HG02763 (cell line): ENCODE data around the gene C8B.

Source experiments
- ATAC-seq: cut with Tn5 transposase; IDR thresholded peaks from one replicate; pipeline ENCODE4 v1.9.1; 2021; ENCODE audit warnings: mild to moderate bottlenecking, moderate library complexity; ENCODE audit not compliant: unreplicated experiment

C8B gene

DNA sequence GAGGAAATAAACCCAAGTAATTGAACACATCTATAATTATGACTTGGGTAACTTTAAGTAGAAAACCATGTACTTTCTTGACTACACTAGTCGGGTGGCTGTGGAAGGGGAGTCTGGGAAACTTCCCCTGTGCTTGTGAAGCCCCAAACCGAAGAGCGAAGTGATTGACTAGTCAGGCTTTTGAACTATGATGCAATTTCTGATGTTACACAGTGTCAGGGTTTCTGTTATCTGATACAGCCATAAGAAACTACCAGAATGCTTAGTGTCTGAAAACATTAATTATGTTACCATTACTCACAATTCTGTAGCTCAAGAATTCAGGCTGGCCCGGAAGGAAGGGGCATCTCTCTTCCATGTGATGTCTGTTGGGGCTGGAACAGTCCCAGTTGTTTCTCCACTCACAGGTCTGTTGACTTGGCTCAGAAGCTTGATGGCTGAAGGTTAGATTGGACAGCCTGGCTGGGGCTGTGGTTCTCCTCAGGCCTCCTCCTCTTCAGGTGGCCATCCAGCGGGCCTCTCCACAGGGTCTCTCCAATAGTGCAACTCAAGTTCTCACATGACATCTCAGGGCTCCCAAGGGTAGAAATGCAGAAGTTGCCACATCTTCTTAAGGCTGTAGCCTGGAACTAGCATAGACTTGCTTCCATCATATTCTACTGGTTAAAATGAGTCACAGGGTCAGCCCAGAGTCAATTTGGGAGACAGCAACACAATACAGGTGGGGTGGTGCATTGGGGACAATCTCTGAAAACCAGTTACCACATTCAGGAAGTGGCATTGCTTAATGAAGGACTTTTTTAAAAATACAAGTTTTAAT, 8.3 kb upstream of the C8B start:
- no peak for ATAC-seq

DNA sequence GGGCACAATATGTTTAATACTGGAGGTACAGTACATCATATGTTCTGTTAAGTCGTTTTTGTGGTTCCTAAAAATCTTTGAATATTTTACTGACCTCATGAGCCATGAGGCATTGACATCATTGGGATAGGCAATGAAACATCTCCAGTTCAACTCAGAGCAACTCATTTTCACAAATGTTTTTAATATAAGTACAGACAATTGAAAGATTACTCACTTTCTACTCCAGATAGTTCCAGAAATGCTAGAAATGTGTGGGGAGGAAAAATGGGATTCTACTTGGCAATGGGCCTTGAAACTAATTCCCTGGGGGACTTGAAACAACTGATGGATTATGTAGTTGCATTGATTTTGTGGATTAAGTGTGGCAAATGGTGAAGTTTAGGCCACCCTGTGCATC, 7.2 kb upstream of the C8B start:
- no peak for ATAC-seq

DNA sequence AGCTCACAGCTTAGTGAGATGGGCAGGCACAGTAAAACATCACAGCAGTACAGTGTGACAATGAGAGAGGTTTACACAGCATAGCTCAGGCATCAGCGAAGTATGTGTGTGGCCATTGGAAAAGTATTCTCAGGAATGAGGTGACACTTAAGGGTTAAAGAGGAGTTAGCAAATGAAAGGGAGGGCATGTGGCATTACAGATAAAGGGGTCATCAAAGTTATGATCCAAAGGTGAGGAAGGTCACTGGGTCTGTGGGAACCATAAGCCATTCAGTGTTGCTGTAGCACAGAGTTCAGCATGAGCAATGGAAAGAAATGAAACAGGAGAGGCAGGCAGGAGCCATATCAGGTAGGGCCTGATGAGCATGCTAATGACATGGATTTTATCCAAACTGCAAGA, 4.5 kb upstream of the C8B start:
- no peak for ATAC-seq

DNA sequence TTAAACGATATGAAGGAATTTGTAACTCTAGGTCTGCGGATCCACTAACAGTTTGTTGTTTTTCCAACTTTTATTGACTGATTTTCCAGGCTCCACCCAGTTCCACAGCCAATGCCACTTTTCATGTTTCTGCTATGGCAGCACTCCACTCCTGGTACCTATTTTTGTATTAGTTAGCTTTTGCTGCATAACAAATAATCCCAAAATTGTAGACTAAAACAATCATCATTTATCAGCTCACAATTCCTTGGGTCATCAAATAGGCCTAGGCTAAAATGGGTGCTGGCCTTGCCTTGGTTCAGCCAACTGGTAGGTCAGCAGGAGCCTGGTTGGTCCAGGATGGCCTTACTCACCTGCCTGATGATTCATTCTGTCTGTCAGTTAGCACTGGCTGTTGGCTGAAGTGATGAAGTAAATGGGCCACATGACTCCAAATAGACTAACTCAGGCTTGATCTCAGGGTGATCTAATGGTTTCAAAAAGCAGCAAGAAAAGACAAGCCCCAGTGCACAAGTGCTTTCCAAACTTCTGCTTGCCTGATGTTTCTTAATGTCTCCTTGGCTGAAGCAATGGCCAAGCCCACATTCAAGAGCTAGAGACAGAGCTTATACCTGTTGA, 3.2 kb upstream of the C8B start:
- ATAC-seq: no peak

DNA sequence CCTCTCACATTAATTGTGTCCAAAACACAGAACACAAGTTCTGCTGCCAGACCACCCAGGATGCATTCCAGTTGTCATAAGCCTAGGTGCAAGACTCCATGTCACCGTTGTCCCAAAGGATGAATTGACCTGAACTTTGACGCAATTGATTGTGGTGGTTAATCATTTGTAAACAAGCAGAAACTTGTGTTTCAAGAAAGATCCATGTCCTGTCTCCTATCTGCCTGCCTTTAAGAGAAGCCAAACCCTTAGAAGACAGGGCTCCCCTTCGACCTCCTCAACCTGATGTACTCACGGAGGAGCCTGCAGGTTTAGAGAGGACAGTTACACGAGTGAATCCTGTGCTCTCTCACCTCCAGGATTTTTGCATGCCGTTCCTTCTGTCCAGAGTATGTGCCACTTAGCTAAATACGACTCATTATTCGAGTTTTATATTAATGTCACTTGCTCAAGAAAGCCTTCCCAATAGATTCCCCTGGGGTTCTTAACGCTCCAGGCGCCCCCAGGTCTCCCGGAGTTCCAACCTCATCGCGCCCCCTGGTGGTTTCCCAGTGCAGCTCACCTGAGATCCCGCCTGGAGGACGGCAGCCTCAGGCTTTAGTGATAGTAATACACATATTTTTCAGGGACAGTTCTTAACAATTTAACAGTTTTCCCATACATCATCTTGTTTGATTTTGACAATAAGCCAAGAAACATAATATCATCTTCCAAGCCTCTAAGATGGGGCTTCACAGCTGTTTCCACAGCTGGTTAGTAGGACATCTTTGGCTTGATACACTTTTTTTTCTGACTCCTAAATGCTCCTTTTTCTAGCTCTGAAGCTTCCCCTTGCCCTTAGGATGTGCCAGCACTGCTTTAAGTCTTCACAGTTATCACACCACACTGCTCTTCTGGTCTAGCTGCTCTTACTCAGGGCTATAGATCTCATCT, 2.4 kb upstream of the C8B start:
- ATAC-seq: no peak

DNA sequence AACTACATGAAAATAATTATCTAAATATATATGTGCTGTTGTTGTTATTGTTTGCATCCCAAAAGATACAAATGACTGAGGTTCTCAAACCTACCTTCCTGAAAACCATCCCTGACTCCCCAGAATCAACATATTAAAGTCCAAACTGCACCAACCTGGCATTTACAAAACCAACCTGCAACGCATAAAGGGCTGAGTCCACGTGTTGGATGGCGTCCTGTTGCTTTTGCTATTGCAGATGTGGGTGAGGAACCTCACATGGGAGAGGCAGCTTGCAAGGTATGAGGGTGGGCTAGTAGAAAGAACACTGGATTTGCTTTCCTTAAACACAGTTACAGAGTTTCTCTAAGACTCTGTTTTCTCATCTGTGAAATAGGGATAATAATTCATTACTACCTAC, 1.5 kb upstream of the C8B start:
- ATAC-seq: no peak

DNA sequence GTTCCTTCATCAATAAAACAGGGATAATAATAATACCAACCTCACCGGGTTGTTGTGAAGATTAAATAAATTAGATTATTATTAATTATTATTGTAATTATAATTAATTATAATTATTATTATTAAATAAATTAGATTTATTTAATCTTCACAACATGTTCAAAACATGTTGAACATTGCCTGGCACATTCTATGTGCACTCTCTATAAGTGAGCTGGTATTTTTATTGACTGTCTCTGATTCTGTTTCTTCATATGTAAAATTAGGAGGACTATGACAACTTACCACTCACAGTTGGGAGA, 834 bp upstream of the C8B start:
- no peak for ATAC-seq

DNA sequence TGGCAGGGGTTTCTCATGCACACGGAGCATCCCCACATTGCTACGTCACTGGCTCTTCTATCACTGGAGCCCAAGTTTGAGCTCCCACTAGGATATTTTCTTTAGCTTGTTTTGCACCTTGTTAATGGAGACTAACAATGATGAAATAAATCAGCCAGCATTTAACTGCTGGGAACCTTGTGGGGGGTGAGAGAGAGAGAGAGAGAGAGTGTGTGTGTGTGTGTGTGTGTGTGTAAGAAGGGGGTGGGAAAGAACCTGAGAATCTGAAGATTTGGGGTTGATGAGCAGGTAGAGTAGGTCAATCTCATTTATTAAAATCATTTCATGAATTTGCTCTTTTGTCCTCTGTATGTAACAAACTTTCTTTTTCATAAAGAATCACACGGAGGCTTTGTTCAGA, 624 bp downstream of the C8B start:
- ATAC-seq: no peak

DNA sequence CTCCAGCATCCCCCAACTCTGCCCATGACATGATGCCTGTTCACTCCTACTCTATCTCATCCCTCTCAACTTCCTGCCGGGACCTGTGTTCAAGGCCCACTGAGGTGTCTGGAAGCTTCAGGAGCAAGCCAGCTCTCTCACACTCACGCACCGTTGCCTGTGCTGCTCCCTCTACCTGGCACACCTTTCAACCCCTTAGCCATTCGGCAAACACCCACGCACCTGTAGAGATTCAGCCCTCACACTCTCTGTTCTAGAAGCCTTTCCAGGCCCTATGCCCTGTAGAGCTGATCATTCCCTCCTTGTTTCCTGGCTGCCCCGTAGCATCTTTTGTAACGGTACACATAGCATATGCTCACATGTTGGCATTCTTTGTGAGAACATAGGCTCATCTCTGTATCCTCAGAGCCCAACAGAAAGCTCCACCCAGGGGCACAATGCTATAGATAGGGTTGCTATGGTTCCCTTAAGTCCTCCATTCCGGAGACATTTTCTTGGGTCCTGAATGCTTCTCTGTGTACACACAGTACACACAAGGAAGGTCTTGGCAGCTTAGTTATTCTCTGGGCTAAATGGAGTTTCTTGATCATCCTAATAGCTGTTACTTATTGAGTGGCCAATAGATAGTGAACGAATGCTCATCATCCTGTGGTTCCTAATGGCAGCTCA, 1.3 kb downstream of the C8B start:
- no peak for ATAC-seq

DNA sequence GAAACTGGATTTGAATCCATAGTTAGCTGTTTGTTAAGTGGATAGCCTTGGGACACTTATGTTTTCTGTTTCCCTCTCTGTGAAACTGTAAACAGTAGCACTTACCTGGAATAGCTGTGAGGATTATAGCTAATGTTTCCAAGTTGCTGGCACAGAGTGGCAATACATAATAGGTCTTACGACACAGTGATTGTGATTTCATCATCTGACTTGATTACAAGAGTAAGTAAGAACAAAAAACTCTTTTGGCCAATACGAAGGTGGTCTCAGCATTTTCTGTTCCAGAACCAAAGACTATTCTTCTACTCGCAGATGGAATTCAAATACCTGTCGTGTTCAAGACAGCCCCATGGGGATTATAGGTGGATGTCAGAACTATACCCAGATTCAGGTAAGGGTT, 2.1 kb downstream of the C8B start:
- ATAC-seq: no peak

DNA sequence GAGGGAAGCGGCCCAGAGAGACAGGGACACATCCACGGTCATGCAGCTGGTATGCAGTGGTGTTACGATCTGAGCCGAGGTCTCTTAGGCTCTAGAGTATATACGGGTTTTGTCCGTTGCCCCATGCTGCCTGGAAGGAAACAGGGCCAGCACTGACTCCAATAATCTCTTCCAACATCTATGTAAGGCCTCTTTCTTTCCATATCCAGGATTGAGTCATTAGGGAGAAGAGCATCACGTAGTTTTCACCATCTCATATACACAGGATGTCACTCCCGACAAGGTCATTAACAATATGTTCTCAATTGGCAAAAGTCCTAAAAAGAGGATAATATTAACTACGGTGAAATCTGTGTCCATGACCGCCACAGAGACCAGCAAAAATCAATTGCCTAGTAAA, 4.4 kb downstream of the C8B start:
- no peak for ATAC-seq

DNA sequence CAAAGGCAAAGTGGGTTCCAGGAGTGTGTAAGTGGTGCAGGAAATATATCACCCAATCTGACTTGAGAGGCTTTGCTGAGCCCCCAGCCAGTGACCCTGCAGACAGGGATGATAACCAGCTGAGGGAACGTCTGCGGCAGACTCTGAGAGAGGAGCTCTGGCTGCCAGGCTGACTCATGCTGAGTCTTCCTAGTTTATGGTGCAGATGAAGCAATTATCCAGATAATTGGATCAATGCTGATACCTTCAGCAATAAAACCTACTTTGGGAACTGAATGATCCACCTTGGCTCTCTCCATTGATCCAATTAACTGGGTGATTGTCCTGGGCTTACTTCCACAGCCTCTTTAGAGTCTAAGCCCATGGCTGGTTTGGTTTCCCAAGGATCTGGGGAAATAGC, 7.3 kb downstream of the C8B start:
- ATAC-seq: no peak

DNA sequence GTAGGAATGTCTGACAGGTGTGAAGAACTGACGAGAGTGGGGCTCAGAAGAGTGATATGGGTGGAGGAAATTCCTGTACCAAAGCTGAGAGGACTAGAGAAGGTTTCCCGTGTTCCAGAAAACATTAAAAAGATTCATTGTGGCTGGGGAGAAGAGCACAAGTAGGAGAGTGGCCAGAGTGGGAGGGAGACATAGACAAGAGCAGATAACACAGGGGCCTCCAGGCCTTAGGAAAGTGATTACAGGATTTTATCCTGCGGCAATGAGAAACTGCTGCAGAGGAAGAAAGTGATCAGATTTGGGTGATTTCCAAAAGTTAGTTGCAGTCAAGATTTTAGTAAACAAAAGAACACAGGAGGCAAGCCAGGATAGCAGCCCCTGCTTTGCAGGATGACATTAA, 7.9 kb downstream of the C8B start:
- ATAC-seq: no peak

DNA sequence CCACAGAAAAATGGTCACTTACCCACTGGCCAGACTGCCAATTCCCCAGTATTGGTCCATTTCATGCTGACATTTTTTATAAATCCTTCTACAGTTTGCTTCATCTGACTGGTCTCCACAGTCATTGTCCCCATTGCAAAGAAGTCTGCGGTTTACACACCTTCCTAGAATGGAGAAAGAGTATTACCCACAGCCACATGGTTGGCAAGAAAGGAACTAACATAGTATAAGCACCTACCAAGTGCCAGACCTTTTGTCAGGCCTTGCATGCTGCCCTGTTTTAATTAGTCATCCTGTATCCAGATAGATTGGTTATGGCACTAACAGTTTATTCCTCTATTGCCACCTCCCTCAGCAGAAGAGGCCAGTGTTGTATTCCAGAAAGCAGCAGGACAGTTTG, 11.2 kb downstream of the C8B start:
- no peak for ATAC-seq

DNA sequence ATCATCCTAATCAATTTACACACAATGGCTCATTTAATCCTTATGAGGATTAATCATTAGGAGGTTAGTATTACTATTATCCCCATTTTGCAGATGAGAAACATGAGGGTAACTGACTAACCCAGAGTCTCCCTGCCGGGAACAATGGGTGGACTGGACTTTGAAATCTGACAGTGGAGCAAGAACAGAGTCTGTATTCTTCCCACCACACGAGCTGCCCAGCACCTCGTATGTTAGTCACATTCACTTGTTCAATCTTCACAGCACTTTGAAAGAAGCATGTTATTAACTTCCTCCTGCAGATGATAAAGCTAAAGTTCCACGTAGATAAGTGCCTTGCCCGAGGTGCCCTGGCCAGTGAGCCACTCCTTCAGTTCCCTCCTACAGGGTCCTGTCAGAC, 12.4 kb downstream of the C8B start:
- ATAC-seq: no peak

DNA sequence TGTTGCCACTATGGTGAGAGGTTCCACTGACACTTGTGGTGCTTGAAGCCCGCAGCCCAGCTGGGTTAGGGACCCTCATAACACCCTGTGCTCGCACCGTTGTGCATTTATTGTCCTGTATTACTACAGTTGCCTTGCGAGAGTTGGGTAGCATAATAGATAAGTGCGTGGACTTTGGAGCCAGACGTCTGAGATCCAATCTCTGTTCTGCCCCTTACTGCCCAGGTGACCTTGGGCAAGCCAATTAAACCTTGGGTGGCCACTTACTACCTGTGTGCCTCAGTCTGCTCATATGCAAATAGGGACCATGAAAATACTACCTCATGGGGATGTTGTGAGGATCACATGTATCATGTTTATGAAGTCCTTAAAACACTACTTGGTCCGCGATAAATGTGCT, 13.3 kb downstream of the C8B start:
- no peak for ATAC-seq

DNA sequence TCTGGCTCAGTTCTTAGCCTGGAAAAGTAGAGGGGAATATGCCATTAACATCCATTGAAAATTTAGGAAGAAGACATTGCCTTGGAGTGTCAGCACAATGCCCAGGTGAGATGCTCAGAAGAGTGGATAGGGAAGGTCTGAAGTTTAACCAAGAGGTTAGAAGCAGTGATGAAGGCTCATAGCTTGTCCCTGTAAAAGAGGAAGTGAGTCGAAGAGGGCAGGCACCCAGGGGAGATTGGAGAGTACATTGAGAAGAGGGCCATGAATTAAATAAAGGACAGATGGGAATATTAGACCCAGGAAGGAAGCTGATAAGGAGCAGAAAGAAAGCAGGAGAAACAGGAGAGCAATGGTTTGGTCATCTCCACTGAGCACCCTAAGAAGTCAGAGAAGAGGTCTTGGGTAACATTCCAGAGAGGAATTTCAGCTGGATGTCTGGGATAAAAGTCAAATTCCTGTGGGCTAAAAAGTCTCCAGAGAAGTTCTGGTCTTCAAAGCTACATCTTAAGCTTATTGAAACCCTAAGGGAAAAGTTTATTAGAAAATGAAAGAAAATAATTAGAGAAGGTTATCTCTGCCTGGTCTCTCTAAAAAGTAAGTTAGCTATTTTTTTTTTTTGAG, 17.3 kb downstream of the C8B start:
- ATAC-seq: no peak

DNA sequence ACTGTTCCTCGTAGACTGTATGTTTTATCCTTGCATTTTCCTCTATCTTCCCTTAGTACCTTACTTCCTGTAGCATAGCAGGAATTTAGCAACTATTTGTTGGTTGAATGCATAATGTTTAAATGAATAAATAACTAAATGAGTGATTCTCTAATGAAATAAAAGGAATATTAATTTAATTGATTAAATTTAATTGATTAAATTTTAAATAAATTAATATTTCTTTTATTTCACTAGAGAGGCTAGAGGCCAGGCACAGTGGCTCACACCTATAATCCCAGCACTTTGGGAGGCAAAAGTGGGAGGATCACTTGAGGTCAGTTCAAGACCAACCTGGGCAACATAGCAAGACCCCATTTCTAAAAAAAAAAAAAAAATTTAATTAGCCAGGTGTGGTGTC, 25.8 kb downstream of the C8B start:
- no peak for ATAC-seq

DNA sequence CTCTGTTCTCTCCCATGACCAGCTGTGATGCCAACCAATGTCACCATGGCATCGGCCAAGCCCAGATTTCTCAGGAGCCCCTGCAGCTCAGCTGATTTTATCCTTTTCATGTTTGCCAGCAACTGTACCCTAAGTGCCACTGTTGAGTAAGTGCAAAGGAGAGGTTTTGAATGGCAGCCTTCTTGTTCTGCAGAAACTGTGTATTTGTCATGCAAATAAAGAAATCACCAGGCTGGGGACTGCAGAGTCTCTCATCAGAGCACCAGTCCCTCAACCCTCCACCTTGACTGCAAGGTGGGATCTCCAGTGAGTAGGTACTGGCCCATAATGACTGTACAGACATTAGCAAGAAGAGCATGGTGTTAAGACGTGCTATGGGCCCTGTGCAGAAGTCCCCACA, 26.6 kb downstream of the C8B start:
- ATAC-seq: no peak

DNA sequence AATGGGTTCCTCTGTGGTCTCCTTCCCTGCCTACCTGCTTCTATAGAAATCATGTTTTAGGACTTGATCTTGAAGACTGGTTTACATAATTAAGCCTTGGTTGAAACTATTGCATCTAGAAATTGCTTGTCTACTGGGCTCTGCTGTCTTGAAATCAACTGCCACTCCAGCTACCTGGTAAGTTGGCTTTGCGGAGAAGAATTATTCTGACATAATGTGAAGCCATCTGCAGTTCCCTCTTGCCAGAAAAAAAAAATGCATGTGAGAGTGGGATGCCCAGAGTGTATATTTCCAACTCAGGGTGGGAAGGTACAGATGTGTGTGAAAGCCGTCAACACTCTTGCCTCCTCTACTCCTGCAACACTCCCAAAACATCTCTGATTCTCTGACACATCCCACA, 27.2 kb downstream of the C8B start:
- no peak for ATAC-seq

DNA sequence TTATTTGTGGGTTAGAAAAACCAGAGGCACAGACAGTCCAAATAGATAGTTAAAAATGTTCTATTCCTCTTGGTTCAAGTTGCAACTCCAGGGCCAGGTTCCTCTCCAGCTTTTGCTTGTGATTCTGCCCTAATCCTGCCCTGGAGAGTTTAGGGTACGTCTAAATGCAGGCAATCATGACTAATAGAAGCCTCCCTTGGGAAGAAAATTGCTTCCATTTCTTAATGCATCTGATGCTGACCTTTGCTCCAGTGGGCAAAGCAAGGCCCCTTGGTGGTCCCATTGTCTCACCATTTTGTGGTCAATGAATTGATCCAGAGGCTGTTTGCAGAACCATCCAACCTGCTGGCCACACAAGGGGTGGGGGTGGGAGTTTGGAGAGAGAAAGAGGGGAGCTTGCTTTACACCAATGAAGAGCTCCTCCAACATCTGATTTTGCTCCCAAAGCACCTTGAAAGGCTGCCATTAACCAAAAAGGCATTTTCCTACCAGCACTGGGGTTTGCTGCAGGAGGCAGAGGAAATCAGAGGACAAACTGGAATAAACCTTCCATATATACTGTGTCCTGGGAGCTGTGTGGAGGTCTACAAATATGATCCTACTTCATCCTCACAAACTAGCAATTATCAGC, 31.3 kb downstream of the C8B start:
- ATAC-seq: no peak
